GM19455 (cell line): ENCODE results near the gene C17orf113.

Experiments
- ATAC-seq: cut with Tn5 transposase; IDR thresholded peaks from one replicate; pipeline ENCODE4 v1.9.1; 2021; ENCODE audit not compliant: unreplicated experiment

C17orf113 gene

GRCh38 chr17:42072323-42073187 lies 22.2 kb upstream of the C17orf113 start:
- ATAC-seq = no peak

- no peak for ATAC-seq
Observed at GRCh38 chr17:42071810-42072209, 21.4 kb upstream of the C17orf113 start.

GRCh38 chr17:42068979-42069378 lies 18.6 kb upstream of the C17orf113 start:
- ATAC-seq = no peak

GRCh38 chr17:42067371-42068091 lies 17.1 kb upstream of the C17orf113 start:
- ATAC-seq = no peak

- no peak for ATAC-seq
Observed at GRCh38 chr17:42065201-42065600, 14.8 kb upstream of the C17orf113 start.

DNA sequence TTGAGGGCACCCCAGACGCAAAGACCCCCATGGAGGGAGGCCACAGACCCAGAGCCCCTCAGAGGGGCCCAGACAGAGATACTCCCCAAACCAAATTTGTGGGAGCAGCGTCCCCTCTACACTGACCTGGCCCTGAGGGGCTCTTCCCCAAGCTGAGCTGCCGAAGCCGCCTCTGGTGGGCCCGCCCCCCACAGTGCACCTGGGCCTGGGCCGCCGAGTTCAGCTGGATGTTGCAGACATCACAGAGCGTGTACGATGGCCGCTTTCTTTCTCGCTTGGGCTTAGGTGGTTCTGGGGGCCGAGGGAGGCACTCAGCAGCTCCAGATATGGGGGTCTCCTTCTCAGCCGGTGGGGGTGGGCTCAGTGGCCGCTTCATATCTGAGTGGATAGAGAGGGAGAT lies 12.3 kb upstream of the C17orf113 start:
- ATAC-seq = no peak

DNA sequence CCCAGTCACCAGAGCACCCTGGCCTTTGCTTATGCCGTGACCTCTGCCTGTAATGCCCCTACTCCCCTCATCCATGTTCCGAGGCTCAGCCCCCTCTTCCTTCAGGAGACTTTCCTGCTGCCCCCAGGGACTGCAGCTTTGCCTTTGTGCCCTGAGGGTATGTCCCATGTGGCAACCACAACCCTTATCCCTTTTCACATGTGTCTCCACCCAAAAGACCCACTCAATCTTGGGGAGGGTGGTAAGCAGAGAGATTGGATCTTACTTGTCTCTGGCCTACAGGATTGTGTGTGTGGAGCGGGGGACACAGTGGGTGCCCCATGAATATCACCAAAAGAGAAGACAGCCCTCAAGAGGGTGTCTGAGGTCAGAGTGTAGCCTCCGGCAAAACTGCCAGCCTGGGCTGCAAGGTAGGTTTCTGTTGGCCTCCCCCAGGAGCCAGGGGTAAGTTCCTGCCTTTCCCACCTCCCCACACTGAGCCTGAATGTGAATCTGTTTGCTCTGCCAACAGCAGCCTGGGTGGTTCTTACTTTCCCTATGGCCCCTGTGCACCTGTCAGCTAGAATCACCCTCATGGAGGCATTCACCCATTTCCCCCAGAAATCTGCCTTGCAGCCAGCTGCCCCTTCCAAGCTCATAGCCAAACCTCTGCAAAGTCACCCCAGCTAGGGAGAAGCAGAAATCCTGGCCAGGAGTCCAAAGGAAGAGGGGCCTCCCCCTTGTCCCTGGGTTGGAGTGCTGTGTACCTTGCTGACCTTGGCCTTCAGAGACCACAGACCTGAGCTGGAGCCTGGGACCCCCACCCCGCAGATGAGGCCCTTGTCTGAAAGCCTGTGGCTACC lies 11.5 kb upstream of the C17orf113 start:
- no peak for ATAC-seq

DNA sequence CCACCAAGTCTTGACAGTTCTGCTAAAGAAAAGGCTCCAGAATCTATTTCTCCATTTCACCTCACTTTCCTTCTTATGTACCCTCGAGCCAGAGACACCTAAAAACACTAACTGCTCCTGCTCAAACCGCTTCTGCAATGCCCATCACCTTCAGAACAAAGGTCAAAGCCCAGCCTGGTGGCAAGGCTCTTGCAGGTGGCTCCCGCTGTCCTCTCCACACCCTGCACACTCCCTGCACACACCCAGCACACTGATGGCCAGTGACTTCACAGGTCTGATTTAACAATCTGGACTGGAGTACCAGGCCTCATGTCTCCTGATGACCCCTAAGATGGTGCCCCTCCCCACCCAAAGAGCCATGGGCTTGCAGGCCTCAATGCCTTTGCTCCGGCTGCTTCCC lies 9.8 kb upstream of the C17orf113 start:
- ATAC-seq = no peak

DNA sequence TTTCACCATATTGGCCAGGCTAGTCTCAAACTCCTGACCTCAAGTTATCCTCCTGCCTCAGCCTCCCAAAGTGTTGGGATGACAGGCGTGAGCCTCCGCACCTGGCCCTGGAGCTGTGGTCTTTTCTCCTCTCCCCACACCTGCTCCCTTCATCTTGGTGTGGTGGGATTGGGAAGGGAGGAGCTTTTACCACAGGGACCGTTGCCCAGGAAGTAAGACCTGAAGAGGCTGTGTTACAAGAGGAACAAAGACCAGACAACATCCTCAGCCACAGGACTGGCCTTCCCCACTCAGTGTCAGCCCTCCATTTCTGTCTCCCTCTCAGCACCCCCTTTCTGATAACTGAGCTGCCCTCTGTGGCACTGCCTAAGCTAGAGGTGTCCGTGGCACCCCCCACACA lies 9.4 kb upstream of the C17orf113 start:
- ATAC-seq = no peak

GRCh38 chr17:42058063-42058462 lies 7.7 kb upstream of the C17orf113 start:
- no peak for ATAC-seq

GRCh38 chr17:42056635-42057034 lies 6.2 kb upstream of the C17orf113 start:
- ATAC-seq = no peak

DNA sequence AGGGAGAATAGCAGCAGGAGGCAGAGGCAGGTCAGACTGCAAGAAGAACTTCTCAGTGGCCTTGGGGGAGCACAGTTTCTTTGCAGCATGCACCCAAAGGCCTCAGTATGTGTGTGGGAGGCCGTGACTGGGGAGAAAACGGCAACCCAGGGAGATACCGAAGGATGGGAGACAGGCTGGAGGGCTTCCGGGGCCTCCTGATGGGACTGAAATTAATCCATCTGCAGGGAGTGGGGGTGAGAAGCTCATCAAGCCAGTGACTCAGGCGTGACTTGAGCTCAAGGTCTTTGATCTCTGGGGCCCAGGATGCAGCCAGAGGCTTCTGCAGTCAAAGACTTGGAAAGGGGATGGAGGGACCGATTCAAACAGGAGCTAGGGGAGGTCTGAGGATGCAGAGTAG lies 5.1 kb upstream of the C17orf113 start:
- no peak for ATAC-seq

DNA sequence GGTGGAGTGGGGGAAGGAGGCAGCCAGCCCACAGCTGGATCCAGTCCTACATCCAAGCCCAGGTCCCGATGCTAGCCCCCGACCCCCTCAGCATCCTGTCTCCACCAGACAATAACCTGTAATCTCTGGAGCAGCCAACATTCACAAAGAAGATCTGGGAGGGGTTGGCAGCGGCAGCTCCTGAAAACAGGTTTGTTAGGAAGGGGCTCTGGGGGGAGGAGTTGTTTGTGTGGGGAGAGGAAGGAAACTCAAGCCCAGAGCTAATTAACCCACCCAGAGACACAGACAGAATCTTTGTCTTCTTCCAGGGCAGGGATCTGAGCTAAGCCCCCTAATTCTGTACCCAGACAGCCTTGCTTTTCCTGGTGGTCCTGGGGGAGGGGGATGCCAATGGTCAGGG lies 4.6 kb upstream of the C17orf113 start:
- no peak for ATAC-seq

DNA sequence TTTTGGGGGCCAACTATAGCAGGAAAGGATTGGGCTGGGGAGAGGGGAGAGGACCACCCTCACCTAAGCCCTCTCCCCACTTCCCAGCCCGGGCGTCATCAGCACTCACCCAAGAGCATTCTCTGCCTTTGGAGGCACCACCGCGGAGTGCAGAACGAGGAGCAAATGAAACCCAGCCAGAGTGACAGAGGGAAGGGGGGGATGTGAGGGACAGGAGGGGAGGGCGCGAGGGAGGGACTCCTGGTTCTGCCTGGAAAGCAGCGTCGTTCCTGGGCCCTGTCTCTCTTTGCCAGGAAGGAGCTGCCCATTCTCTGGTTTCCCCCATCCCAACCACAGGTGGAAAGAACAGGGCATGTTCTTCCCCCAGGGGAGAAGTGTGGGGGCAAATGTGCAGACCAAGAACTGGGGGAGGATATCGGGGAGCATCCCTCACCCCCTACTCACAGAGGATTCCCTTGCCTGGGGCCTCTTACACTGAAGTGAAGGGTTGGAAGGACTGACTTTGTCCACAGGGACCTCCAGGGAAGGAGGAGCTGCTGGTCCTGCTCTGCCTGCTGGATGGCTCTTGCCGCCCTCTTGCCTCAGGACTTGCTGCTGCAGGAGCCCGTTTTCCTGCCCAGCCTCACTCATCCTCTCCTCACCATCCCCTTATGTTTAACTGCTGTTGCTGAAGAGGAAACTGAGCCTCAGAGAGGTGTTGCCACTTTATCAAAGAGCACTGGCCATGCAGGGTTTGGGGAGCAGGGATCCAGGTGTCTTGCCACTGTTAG lies 3.5 kb upstream of the C17orf113 start:
- ATAC-seq = no peak

DNA sequence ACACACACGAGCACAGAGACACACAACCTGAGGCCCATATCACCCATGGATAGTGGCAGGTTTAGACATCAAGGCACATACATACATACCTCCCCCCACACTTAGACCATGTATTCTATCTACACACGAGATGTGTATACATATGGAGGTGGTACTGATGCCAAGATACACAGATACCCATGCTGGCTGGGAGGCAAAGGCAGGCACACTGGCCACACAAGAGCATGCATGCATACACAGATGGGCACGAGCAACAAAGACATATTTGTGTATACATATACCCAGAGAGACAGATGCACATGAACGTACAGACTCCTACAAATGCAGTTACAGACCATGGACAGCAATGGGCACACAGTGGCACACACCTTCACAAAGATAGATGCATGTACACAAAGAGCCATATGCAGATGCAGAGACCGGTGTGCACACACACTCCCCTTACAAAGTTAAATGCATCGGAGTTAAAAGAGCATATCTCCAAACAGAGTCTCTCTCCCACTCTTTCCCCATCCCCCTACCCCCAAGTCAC lies 2.0 kb upstream of the C17orf113 start:
- ATAC-seq = no peak

DNA sequence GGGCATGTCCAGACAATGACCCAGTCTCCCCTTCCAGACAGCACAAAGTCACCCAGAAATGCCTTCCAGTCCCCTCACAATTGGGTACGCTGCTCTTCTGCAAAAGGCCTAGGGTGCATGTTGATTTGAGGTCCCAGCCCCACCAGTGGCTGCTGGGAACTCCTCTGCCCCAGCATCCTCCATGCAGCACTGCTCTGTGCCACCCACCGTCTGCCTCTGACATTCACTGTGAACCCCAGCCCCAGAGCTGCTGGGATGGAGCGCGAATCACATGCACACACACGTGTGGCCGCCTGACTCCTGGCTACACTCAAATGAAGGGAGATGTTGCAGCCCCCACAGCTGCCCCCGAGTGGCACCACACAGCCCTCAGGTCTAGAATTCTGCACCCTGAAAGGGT lies 1.2 kb upstream of the C17orf113 start:
- ATAC-seq = no peak

DNA sequence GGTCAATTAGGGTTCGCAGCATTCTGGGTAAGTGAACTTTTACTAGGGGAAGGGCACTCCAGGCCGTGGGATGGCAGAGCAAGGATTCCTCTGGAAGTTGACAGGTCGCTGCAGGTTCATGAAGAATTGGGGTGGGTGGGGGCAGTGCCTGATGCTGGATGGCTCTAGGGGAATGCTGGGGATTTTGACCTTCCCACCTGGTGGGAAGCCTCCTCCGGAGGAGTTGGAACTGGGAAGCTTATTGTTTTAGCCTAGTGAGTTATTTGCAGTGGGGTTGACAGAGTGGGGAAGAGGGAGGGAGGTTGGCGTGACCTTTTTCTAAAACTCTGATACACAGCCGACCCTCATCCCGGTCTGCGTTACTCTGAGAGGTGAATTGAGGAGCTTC lies 606 bp upstream of the C17orf113 start:
- no peak for ATAC-seq

DNA sequence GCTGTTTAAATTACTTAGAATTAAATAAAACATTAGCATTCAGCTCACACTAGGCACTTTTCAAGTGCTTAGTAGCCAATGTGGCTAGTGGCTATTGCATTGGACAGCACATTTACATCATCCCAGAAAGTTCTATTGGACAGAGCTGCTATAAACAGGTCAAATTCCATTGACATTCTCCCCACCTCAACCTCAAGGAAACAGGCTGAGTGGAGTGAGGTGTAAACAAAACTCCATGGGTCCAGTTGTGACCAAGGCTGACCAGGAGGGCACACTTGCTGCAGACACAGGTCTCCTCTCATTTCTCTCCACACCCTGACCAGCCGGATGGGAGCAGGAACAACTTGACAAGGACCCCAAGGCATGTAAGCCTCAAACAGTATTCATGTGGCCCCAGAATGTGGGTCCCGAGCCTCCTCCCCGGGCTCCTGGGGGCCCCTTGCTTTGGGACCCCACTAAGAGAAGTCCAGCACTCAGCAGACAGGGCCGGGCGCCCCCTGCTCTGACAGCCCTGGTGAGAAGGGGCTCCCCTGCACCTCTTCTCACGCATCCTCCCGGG lies 488 bp downstream of the C17orf113 start:
- no peak for ATAC-seq

GRCh38 chr17:42047343-42047742 lies 3.1 kb downstream of the C17orf113 start:
- no peak for ATAC-seq

DNA sequence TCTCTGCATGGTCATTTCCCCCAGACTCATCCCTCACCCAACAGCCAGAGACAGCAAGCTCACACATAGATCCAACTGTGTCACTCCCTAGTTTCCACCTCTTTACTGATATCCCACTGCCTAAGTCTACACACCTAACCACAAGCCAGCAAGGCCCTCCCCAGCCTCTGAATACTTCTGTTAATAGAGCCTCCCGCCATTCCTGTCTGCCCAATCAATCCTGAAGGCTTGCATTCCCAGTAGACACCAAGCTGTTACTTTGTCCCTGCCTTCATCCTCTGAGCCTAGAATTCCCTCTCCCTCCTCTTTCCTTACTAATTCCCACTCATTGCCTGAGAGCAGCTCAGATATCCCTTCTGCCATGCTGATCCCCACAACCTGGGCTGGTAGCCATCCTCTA lies 4.7 kb downstream of the C17orf113 start:
- ATAC-seq = no peak
